Loucy (cell line): ENCODE results near the gene LCE3A.

ENCODE experiments used
- EZH2phosphoT487 ChIP-seq: fragments of 200-600 bp; IDR thresholded peaks from 2 replicates; pipeline ENCODE4 v1.6.1; 2018; ENCODE audit warnings: antibody characterized with exemption, mild to moderate bottlenecking, moderate library complexity, borderline replicate concordance
- TF ChIP-seq, protein P1 (sequence below): fragments of 200-600 bp; sonication (generic); conservative IDR thresholded peaks from 2 replicates; pipeline ENCODE4 v1.5.1; 2014; ENCODE audit warnings: mild to moderate bottlenecking, antibody characterized with exemption, low read length

GRCh38 chr1:152643945-152644344 lies 21.0 kb upstream of the LCE3A start:
- TF ChIP-seq, protein P1, sequence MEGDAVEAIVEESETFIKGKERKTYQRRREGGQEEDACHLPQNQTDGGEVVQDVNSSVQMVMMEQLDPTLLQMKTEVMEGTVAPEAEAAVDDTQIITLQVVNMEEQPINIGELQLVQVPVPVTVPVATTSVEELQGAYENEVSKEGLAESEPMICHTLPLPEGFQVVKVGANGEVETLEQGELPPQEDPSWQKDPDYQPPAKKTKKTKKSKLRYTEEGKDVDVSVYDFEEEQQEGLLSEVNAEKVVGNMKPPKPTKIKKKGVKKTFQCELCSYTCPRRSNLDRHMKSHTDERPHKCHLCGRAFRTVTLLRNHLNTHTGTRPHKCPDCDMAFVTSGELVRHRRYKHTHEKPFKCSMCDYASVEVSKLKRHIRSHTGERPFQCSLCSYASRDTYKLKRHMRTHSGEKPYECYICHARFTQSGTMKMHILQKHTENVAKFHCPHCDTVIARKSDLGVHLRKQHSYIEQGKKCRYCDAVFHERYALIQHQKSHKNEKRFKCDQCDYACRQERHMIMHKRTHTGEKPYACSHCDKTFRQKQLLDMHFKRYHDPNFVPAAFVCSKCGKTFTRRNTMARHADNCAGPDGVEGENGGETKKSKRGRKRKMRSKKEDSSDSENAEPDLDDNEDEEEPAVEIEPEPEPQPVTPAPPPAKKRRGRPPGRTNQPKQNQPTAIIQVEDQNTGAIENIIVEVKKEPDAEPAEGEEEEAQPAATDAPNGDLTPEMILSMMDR = no peak
- TF ChIP-seq EZH2phosphoT487 = no peak
